Kidney glomerular epithelial cell (primary cell): ENCODE measurements around the gene IL2RA.

ENCODE experiments used
- DNase-seq: peaks from one replicate; lab custom pipeline; 2025; lab: John Stamatoyannopoulos, UW

IL2RA gene

DNA sequence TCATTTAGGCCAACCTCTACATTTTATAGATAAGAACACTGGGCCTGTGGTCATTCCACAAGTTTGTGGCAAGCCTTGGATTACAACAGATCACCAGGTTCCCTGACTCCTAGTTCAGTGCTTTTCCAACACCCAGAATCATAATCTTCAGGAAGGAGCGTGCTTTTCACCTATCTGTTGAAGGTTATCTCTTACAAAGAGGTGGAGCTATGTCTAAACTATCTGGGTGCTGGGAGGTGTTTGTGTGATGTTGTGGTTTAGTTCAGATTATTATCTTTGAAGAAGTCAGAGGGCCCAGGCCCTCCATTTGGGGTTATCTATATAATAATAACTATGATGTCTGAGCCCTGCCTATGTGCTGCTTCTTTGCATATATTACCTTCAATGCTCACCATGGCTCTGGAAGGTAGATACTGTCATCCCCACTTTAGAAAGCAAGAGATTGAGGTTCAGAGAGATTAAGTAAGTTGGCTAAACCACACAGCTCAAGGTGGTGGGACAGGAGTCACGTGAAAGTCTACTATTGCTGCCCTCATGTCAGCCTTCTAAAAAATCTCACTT is 24.0 kb downstream of the IL2RA start:
- DNase-seq, result no peak

DNA sequence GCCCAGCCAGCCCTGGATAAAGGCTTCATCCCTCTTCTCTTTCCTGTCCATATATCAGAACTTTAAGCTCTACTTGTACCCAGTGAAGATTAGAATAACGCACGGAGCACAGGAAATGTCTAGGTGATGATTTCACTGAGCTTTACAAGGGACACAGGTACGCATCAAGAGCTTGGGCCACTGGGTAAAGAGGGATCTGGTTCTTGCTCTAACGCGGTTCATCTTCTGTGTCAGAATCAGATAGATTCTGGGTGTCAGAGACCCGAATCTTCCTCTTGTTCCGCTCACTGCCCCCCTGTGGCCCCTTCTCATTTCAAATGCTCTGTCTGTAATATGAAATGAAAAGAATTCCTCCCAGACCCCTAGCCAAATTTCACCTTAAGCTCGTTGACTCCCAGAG is 24.7 kb downstream of the IL2RA start:
- DNase-seq, result no peak

DNA sequence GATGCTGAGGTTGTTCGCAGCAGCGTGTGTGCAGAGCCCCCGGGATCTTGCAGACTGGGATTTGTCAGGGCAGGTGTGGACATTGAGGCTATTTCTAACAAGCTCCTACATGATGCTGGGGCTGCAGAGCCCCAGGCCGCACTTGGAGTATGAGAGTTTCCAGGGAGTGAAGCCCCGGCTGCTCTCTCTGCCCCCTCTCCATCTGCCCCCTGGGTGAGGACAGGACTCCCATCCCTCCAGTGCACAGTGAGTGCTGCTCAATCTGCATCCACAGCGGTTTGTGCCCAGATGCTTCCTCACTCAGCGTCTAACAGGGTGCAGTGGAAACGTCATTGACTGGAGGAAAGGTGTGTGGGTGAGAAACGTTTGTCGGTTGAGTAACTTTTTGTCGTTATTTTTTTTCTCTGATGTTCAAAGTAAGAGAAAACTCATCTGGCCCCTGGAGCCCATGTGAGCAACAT is 25.3 kb downstream of the IL2RA start:
- no peak for DNase-seq

DNA sequence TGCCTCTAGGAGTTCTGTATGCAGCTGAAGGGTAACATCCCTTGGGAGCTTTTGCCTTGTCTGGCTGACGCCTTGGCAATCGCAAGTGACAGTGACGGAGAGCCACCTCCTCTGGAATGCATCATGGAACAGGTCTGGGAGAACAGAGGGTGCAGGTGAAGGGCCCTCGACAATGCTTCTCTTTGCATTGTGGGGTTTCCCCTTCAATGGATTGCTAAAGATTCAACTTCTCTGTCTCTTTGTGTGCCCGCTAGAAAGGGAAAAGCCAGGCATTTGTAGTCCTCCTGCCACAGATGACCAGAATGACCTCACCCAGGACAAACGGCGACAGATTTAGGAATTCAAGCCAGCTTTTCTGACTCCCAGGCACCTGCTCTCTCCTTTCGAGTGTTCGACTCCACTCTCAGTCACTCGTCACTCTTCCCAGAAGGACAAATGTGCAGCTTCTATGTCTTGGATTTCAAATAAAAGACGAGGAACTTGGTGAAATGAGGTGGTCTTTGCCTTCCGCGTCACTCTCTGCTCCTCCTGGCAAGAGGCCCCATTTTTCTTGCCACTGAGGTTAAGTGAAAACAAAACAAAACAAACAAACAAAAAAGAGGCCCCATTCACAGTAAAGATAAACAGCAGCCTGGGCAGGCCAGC is 26.1 kb downstream of the IL2RA start:
- no peak for DNase-seq

DNA sequence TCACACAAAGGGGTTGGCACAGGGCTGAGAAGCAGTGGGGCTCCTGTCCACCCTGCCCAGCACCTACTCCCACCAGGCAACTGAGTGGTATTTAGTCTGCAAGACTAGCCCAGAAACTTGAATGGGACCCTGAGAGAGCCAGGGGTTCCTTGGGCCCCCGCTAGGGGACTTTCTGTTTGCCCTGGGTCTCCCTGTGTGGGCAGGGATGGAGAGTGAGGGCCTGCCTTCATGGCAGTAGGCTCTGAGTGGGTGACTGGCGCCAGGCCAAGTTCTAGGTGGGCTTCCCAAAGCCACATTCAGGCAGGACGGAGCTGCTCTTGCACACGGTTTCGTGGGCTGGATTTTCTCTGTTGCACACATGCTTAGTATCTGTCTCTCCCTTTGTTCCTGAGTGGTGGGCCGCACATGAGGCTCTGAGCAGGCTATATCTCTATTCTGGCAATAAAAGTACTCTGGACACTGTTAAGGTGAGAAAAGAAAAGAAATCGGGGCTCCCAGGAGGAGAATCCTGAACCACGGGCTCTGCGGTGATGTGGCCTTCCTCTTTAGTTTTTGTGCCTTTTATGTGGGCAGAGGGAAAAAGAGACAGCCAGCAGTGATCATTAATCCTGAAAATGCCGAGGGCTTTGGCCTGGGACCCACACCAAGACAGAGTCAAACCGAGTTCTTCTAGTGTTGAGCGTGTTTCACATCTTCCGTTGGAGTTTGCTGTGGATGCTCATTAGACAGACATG is 26.9 kb downstream of the IL2RA start:
- no peak for DNase-seq

DNA sequence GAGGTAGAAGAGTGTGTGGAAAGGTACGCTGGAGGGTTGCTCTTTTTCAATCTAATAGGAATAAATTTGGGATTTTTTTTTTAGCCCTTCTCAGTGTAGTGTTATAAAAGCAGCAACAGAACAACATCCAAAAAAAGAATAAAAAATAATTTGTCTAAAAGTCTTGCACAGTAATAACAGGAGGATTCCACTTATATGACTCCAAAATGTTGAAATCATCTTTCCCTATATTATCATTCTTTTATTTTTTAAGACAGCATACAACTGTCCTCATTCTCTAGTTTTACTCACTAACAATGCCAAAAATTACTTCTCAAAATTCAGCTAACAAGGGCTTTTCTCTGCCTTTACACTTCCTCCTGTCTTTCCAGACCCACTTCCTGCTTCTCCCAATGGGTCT is 27.8 kb downstream of the IL2RA start:
- DNase-seq, result no peak

DNA sequence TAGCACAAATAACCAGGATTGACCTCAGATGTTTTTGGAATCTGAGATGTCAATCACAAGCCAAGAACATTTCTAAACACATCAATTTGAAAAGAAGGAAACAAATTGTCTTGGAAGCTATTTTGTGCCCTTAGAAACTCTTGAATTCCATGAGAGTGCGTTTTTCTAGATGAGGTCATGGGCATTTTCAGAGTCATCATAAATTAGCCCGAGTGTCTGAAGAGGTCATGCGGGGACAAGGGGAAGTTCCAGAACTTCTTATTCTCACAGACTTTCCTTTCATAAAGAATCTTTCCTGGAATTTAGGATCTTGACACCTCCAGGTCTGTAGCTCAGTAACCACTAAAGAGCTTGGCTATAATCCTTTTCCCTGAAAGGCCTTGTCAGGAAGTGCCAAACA is 28.2 kb downstream of the IL2RA start:
- DNase-seq, result peak; percentile 45

DNA sequence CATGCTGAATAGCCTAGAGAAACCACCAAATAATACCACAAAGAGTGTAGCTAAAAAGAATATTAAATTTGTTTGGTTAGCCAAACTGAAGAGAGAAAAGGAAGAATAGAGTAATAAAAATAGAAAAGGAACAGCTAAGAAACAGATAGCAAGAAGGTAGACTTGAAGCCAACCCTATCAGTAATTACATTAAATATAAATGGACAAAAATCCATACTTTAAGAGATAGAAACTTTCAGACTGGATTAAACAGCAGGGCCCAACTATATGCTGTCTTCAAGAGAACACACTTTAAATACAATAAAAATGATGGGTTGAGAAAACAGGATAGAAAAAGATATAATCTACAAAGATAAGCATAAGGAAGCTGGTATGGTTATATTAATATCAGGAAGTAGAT is 31.2 kb downstream of the IL2RA start:
- no peak for DNase-seq

DNA sequence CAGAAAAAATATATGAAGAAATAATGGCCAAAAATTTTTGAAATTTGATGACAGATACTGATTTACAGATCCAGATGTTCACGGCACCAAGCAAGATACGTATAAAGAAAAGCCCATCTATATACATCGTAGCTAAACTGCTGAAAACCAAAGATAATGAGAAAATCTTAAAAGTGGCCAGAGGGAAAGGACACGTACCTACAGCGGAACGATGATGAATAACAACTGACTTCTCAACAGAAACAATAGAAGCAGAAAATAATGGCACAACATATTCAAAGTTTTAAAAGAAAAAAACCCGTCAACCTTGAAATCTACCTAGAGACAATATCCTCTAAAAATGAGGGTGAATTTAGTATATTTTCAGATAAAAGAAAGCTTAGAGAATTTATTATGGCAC is 31.9 kb downstream of the IL2RA start:
- no peak for DNase-seq

DNA sequence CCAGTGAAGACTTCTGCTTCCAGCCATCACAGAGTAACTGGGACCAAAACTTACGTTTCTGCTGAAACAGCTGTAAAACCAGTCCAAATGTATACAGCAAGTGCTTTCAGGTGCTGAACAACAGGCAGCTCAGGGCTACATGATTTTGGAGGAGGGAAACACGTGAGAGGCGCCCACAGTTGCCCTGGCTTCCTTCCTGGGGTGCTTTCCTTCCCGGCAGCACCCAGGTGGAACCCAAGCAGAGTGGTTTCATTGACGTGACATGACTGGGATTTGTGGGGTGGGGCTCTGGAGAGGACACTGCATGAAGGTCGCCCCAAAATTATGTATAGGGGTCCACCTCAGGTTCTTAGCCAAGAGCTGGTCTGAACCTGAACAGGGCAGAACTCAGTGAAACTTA is 34.2 kb downstream of the IL2RA start:
- no peak for DNase-seq

DNA sequence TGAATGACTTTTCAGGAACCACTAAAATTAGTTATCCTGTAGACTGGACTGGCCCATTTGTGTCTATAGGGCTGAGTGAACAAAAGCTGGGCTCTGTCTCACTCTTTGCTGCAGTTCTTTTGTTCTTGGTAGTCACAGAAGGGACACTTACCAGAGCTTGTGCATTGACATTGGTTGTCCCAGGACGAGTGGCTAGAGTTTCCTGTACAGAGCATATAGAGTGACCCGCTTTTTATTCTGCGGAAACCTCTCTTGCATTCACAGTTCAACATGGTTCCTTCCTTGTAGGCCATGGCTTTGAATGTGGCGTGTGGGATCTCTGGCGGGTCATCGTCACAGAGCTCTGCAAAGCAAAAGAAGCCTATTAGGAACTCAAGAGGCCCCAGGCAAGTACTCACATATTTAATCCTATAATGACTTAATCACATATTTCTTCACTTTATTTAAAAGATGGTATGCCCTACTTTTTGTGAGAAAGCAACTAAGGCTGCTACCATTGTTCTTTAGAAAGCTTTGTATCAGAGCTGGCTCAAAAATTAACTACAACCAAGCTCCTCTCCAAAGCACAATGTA is 36.4 kb downstream of the IL2RA start:
- no peak for DNase-seq

DNA sequence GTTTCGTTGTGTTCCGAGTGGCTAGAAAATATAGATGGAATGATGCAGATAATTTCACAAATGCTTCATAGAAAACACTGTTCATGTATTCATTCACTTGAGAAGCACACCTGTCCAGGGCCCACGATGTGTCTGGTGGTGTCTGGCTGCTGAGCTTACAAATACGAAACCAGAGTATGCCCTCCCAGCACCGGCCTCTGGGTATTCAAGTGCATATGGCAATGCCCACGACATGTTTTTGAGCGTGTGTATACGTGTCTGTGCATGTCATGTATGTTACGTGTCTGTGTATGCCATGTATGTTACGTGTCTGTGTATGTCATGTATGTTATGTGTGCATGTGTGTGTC is 37.9 kb downstream of the IL2RA start:
- no peak for DNase-seq

DNA sequence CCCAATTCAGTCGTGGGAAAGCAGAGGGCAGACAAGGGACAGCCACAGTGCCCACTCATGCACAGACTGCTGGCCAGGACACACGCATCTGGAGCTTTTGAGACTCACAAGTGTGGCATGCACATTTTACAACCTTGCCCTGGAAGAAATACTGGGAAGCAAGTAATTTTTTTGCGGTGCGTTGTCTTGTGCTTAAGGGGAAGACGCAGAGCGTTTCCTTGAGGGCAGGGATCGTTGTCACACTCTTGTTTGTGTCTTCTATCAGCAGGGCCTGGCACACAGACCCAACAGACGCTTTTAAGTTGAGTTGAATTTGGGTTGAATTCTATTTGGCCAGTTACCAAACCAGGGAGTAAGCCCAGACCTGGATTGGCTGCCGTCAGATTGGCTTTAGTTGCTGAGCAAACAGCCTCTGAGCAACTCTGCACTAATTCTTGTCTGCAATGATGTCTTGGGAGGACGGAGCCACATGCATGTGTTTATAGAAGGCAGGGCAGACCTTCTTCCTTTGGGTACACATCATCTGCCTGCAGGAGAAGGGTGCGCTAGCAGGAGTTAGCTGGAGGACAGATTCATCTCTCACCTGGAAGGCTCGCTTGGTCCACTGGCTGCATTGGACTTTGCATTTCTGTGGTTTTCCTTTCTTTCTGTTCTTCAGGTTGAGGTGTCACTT is 38.4 kb downstream of the IL2RA start:
- no peak for DNase-seq

DNA sequence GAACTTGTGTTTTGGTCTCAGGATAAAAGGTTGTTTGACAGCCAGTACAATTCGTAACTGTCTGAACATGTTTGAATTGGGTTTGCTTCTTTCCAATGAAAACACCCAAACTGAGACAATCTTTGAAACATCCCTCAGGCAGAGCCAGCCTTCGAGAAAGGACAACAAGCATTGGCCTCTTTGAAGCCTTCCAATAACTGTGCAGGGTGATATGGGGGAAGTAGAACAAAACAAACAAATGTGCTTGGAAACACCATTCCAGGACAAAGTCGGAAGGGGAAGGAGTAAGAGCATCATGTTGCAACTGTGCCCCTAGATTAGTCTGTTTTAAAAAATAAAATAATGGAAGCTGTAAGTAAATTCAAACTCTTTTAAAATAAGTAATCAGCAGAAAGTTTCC is 39.5 kb downstream of the IL2RA start:
- DNase-seq, result no peak

DNA sequence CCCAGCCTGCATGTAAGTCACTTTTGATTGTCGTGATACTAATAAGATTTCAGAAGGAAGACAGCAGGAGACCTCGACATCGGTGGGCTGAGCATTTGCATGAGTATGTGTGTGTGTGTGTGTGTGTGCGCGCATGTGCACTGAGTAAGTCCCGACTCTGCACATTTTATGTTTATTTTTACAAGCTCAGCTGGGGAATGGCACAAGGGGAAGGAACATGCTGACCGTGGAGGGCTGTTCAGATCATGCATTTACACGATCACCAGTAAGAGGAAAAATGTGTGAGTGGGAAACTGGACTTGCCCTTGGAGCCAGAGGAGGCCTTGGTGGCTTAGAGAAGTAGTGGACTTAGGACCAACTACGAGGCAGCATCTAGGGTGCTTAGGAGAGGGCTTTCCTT is 41.3 kb downstream of the IL2RA start:
- no peak for DNase-seq

DNA sequence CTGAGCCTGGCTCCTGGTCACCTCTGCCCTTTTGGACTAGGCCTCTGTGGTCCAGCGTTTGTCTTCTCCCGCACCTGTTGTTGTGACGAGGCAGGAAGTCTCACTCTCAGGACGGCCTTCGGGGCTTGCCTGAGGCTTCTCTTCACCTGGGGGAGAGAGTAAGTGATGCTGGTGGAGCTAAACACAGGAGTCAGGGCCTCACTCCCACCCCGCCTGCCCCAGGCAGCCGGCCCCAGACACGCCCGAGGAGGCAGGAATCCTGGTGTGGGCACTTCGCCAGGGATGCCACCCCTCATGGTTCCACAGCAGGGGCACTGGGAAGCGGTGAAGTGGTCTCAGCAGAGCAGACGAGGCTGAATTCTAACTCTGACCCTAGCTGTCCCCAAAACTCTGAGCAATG is 42.4 kb downstream of the IL2RA start:
- DNase-seq, result no peak

DNA sequence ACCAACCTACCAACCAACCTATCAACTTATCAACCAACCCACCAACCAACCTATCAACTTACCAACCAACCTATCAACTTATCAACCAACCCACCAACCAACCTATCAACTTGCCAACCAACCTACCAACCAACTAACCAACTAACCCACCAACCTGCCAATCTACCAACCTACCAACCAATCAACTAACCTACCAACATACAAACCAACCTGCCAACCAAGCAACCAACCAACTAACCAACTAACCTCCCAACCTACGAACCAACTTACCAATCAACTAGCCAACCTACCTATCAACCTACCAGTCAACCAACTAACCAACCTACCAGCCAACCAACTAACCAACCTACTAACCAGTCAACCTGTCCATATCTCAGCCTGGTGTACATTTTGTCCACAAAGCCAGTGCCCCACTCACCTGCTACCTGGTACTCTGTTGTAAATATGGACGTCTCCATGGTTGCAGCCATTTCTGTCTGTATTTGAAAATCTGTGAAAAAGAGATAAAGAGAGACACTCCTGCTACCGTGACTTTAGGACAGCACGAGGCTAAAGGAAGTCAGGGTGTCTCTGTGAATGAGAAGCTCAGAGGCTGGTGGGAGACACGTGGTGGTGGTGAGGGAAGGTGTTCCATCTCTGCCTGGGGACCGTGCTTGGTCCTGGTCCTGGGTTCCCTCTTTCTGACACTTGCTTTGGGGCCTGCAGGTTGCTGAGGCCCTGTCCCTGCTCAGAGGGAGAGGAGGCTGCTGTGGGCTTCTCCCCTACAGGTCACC is 43.0 kb downstream of the IL2RA start:
- DNase-seq, result no peak

DNA sequence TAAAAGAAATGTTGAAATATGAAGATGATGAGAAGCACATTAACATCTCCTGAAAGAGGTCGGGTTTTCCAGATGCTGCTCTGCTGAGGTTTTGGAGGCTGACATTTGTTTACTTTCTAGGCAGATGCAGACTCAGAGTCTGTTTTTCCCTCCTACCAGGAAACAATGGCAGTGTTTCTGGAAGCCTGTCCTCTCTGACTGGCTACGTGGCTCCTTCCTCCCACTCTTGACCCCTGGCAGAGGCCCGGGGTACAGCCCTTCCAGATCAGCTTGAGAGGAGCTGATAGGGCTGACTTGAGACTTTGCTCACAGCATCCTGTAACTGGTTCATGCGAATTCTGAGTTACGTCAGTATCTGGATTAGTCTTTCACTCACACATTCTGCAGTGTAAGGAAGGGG is 43.7 kb downstream of the IL2RA start:
- DNase-seq, result no peak

DNA sequence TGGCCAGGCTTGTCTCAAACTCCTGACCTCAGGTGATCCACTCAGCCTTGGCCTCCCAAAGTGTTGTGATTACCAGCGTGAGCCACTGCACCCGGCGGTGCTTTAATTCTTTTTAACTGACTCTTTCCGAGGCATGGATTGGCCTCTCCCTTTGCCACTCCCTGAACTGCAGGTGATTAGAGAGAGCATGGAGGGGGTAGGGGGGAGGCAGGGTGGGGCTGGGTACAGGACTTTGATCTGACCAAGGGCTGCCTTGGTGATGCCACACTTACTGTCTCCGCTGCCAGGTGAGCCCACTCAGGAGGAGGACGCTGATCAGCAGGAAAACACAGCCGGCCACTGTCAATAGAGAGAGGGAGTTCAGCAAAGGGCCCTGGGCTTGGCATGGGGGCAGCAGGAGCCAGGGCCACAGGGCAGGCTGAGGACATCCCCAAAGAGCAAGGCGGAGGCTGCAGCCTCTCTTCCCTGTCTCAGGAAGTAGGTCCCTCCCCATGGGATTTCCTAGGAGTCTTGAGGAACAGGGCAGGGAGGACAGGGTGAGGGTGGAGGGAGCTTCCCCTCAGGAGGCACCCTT is 44.3 kb downstream of the IL2RA start:
- DNase-seq, result no peak

DNA sequence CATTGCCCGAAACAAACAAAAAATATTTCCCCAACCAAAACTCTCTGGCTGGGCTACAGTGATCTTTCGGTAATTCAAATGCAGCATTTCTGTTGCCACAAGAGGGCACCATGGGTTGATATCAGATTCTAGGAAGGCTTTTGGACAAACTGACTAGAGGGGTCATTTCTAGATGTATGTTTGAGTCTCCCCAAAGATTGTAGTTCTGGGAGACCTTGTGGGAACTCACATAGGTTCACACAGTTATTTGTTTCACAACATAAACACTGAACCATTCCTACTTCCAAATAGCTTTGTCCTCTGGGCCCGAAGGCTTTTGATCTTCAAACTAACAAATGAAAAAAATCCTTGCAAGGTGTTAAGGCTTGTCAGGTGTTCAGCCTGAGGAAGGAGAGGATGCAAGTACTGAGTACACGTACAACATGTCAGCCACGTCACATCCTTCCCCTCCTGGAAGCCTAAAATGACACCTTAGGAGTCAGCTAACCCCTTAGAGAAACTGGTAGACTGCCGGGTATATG is 47.9 kb downstream of the IL2RA start:
- peak; percentile 22 for DNase-seq

DNA sequence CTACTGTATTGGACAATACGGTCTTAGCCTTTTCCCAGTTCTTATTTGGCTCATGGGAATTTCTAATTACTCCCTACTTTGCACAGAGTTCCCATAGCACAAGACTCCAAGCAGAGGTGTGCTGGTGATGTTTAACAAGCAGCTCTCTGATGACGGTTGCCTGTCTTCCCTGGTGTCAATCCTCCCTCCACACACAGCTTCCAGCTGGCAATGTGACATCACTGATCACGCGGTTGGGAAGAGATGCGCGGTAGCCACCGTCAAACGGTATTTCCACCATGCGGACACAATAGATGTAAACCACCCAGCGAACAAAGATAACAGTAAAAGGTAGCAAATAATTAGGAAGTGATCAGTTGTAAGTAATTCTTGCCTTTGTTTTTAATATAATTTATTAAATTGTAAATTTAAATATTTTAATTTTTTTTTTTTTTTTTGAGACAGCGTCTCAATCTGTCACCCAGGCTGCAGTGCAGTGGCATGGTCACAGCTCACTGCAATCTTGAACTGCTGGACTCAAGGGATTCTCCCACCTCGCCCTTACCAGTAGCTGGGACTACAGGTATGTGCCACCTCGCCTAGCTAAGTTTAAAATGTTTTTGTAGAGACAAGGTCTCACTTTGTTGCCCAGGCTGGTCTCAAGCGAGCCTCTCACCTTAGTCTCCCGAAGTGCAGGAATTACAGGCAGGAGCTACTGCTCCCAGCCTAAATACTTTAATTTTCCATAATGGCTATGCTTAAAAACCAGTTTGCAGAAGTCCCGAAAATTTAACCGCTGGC is 48.6 kb downstream of the IL2RA start:
- no peak for DNase-seq
